Vagina (tissue), 2 donors: ENCODE data around the gene MFNG.

Experiments used
- CTCF ChIP-seq, 3 experiments: fragments of 450-650 bp in 2 of 3; fragments of 200-600 bp in 1 of 3; sonication (generic) in 1 of 3; IDR thresholded peaks; one replicate each; pipeline ENCODE4 v1.5.1; 2017 to 2019; ENCODE audit warnings: antibody characterized with exemption in 3 of 3, mild to moderate bottlenecking in 2 of 3, moderate library complexity in 2 of 3
- POLR2A ChIP-seq, 2 donors: fragments of 450-650 bp; IDR thresholded peaks; one replicate each; pipeline ENCODE4 v1.6.1; 2017; ENCODE audit warnings: antibody characterized with exemption in 2 of 2, mild to moderate bottlenecking in 2 of 2, moderate library complexity in 2 of 2
- POLR2AphosphoS5 ChIP-seq, 2 donors: sonication (generic); formaldehyde crosslinking; IDR thresholded peaks; one replicate each; pipeline ENCODE4 v1.9.0; 2017; ENCODE audit warnings: antibody characterized with exemption in 2 of 2, mild to moderate bottlenecking in 2 of 2, low read depth in 1 of 2; ENCODE audit not compliant: insufficient read depth in 1 of 2

GRCh38 chr22:37484480-37485394 is 1.4 kb downstream of the MFNG start:
- TF ChIP-seq CTCF (IDR thresholded peaks at IDR 0.05) (no peak), POLR2A (IDR thresholded peaks at IDR 0.05) (no peak), POLR2AphosphoS5 (IDR thresholded peaks at IDR 0.05; ENCODE audit: insufficient read depth in 1 of 2, low read depth in 1 of 2) (peak; percentile 40 to 75)
